ENCODE data around the gene SEC23IP.
"Not testable (repeated sequence)": the region's sequence is repeated elsewhere in the genome, so short reads cannot be mapped to it uniquely, and the experiment has no call there.

Gene SEC23IP

GRCh38 chr10:119892188-119893065, at the start of gene SEC23IP:
Gene SEC23IP (plus strand): TSS chr10:119892730. CDS start chr10:119892783, 53 bp downstream.
- peak; percentile 98 for DNase-seq

- DNase-seq, result peak; percentile 84
Observed at GRCh38 chr10:119845656-119846055, 46.9 kb upstream of the SEC23IP start.

GRCh38 chr10:119849031-119849789, 43.3 kb upstream of the SEC23IP start:
- no peak for DNase-seq

- DNase-seq, result no peak
Observed at GRCh38 chr10:119849944-119850343, 42.6 kb upstream of the SEC23IP start.

- DNase-seq, result no peak
Observed at GRCh38 chr10:119852277-119852676, 40.3 kb upstream of the SEC23IP start.

GRCh38 chr10:119852822-119853221, 39.7 kb upstream of the SEC23IP start:
- DNase-seq, result no peak

GRCh38 chr10:119853574-119853973, 39.0 kb upstream of the SEC23IP start:
- DNase-seq, result no peak

GRCh38 chr10:119858063-119858462, 34.5 kb upstream of the SEC23IP start:
- DNase-seq, result no peak

GRCh38 chr10:119859420-119860258, 32.9 kb upstream of the SEC23IP start:
- DNase-seq, result peak; percentile 54

- no peak for DNase-seq
Observed at GRCh38 chr10:119860866-119861607, 31.5 kb upstream of the SEC23IP start.

GRCh38 chr10:119862524-119862923, 30.0 kb upstream of the SEC23IP start:
- no peak for DNase-seq

- DNase-seq, result peak; percentile 34
Observed at GRCh38 chr10:119863951-119864565, 28.5 kb upstream of the SEC23IP start.

- no peak for DNase-seq
Observed at GRCh38 chr10:119865699-119866240, 26.8 kb upstream of the SEC23IP start.

GRCh38 chr10:119867317-119867716, 25.2 kb upstream of the SEC23IP start:
- no peak for DNase-seq

GRCh38 chr10:119869398-119869797, 23.1 kb upstream of the SEC23IP start:
- DNase-seq, result not testable (repeated sequence)

- DNase-seq, result peak; percentile 64
Observed at GRCh38 chr10:119871881-119872609, 20.5 kb upstream of the SEC23IP start.

GRCh38 chr10:119872610-119872859, 20.0 kb upstream of the SEC23IP start, which contains the start of gene MCMBP:
Gene MCMBP (minus strand): TSS chr10:119872843. CDS start chr10:119872584, 259 bp downstream.
- DNase-seq, result no peak

GRCh38 chr10:119872860-119873681, 19.5 kb upstream of the SEC23IP start:
- DNase-seq, result peak; percentile 90

GRCh38 chr10:119878524-119878923, 14.0 kb upstream of the SEC23IP start:
- no peak for DNase-seq

Data from inflammatory macrophage treated with lipopolysaccharide for 4 hours (primary cell).